ENCODE measurements around the gene FMNL2.

Gene FMNL2

DNA sequence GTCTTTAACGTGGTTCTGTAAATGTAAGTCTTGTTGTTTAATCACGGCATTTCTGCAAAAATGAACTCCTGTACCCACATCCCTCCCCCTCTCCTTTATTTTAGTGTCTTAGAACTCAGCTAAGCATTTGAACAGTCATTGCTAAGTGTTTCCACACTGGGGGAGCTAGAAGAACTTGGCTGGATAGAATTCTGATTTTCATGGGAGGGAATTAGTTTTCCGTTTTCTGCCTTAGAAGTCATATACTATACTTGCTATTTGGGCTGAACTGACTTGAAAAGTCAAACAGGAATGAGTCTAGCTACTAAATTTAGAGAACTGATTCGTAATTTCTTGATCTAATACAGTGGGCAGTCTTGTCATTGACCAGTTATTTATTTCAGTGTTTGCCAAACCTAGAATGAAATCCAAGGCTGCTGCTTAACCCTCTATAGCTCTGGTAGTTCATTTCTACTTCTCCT lies 61.1 kb downstream of the FMNL2 start:
- H3K27me3 Mint-ChIP-seq, result peaks cover 5% of the 10 kb centered on the region
- no peaks in the 10 kb centered on the region for H3K4me1 Mint-ChIP-seq
- H3K36me3 Mint-ChIP-seq, result no peaks in the 10 kb centered on the region
- CTCF ChIA-PET, result no interaction called here
- H3K27ac Mint-ChIP-seq, result no peak overlapping the region
- no peaks in the 10 kb centered on the region for H3K9me3 Mint-ChIP-seq
- no peak overlapping the region for H3K4me3 Mint-ChIP-seq
- no peak for DNase-seq

- Mint-ChIP-seq H3K4me1 (no peaks in the 10 kb centered on the region), H3K9me3 (no peaks in the 10 kb centered on the region), H3K27ac (no peak overlapping the region), H3K27me3 (peaks cover 5% of the 10 kb centered on the region), H3K36me3 (no peaks in the 10 kb centered on the region), H3K4me3 (no peak overlapping the region)
- no peak for DNase-seq
- CTCF ChIA-PET, result no interaction called here
Measured at GRCh38 chr2:152396763-152397162, 61.8 kb downstream of the FMNL2 start.

DNA sequence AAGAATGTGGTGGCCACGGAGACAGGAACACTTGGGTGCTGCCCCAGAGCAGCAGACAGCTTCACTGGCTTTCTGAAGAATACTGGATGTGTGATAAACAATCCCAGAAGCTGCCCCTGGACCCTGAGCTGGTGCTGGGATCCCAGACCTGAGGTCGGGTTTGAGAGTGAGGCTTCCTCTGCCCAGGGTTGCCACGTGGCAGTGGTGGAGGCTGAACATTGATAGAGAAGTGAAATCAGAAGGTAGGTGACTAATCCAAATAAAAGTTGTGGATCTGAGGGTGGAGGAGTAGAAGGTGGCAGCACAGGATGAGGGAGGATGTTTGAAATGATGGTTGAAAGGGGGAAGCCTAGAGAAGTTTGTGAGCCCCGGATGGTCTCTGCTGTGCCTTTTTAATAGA lies 64.0 kb downstream of the FMNL2 start:
- CTCF ChIA-PET, result no interaction called here
- Mint-ChIP-seq H3K9me3 (no peaks in the 10 kb centered on the region), H3K27ac (no peak overlapping the region), H3K27me3 (peaks cover 5% of the 10 kb centered on the region), H3K4me1 (peaks cover 14% of the 10 kb centered on the region), H3K36me3 (no peaks in the 10 kb centered on the region), H3K4me3 (no peak overlapping the region)
- no peak for DNase-seq

- no peak for DNase-seq
- Mint-ChIP-seq H3K27me3 (peaks cover 5% of the 10 kb centered on the region), H3K9me3 (no peaks in the 10 kb centered on the region), H3K27ac (no peak overlapping the region), H3K4me1 (peaks cover 16% of the 10 kb centered on the region), H3K4me3 (no peak overlapping the region), H3K36me3 (no peaks in the 10 kb centered on the region)
- CTCF ChIA-PET, result no interaction called here
Measured at GRCh38 chr2:152400607-152401214, 65.7 kb downstream of the FMNL2 start.

DNA sequence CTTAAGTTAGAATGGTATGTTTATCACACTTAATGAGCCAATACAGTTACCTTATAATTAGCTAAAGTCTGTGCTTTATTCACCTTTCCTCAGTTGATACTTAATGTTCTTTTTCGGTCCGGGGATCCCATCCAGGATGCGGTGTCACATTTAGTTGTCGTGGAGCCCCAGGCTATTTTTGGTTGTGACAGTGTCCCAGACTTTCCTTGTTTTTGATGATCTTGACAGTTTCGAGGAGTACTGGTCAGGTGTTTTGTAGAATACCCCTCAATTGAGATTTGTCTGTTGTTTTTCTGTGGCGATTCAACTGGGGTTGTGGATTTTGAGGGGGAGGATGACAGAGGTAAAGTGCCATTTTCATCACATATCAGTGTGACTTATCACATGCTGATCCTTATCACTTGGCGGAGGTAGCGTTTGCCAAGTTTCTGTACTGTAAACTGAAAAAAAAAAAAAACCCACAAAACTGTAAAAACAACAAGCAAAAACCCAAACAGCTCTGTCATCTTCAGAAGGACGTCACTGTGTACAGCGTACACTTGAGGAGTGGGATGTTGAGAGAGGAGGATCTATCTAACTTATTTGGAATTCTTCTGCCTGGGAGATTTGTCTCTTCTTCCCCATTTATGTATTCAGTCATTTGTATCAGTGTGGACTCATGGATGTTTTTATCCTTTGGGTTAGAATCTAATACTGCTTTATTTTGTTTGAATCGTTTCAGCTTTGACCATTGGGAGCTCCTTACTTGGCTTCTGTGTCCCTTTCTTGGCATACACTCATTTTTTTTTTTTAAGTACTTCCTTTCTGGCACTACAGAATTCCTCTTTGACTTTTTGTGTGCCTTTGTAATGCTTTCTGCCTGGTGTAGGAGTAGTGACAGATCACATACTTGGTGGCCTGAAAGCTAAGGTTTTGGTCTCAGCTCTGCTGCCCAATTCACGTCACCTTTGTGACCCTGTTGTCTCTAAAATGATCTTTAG lies 68.1 kb downstream of the FMNL2 start:
- no peaks in the 10 kb centered on the region for H3K9me3 Mint-ChIP-seq
- CTCF ChIA-PET, result interaction anchor here (0.7 to 0.8 kb wide), 2 partner anchors 192 to 366 kb away, joined by 3 read pairs; no protein-coding TSS in a partner anchor
- H3K4me3 Mint-ChIP-seq, result no peak overlapping the region
- peak overlapping the region; percentile 1 for H3K27ac Mint-ChIP-seq
- H3K4me1 Mint-ChIP-seq, result peaks cover 35% of the 10 kb centered on the region
- DNase-seq, result peak; percentile 24
- H3K36me3 Mint-ChIP-seq, result no peaks in the 10 kb centered on the region
- H3K27me3 Mint-ChIP-seq, result peaks cover 4% of the 10 kb centered on the region

DNA sequence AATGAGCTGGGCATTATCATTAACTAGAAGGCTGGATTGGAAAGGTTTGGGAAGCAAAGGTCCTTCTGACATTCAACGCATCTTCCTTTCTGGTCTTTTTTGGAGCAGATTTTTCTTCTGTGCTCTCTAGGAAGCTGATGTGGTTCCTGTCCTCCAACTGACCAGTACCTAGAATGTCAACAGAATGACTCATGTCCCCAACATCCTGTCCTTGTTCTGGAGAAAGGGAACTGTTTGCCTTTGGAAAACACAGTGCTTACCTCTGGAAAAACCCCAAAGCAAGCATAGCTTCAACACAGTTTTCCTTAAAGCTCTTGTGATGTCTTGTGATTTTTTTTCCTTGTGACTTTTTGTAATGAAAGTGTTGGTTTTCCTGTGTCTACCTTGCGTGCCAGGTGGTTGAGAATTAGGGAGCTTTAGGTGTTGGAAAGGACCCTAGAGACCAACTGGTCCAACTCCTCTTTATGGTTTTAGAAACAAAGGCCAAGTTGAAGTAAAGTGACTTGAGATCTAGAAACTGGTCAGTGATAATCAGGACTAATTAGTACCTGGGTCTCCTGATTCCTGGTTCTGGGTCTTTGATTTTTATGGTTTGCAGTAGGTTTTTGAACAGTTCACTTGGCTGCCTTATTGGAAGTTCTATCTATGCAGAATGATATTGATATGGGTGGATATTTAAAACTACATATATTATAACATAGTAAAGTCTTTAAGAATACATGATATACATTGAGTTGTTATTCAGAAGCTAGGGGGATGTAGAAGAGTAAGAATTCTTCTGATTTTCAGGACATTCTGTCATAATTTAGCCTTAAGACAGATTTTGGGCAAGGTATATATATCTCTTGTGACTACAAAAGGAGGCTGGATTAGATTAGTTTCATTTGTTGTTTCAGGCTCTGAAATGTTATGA lies 70.5 kb downstream of the FMNL2 start:
- H3K36me3 Mint-ChIP-seq, result no peaks in the 10 kb centered on the region
- H3K4me3 Mint-ChIP-seq, result no peak overlapping the region
- CTCF ChIA-PET, result interaction anchor here (1.9 kb wide), 1 partner anchor 10 kb away, joined by 5 read pairs; no protein-coding TSS in a partner anchor
- no peak for DNase-seq
- no peak overlapping the region for H3K27ac Mint-ChIP-seq
- peaks cover 35% of the 10 kb centered on the region for H3K4me1 Mint-ChIP-seq
- H3K9me3 Mint-ChIP-seq, result no peaks in the 10 kb centered on the region
- peaks cover 4% of the 10 kb centered on the region for H3K27me3 Mint-ChIP-seq

DNA sequence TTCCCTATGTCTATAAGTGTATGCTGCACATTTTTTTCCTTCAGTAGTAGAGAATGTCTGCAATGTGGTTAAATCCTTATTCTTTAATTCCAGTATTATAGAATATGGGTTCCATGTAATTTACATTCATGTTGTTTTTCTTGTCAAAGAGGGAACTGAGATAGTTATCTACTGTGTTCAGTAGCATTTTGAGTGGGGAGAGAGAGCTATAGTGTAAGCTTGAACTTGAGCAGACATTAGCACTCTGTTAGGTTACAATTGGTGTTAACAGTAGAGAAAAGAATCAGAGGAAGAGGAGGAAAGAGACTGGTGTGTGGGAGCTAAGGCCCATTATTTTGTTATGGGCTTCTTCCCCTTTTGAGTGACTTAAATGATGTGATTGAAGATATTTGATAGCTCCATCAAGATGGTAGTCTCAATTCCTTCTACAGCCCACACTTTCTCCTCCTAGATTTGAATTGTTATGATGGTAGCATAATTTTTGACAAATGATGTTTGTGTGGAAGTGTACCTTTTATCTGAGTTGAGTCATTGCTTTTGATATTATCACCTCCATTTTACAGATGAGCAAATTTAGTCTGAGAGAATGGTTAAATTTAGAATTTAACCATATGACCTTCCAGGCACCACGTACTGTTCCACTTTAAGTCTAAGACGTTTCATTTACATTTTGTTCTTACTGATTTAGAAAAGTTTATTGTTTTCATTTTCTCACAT lies 71.3 kb downstream of the FMNL2 start:
- Mint-ChIP-seq H3K27me3 (peaks cover 4% of the 10 kb centered on the region), H3K27ac (no peak overlapping the region), H3K9me3 (no peaks in the 10 kb centered on the region), H3K4me1 (peaks cover 35% of the 10 kb centered on the region), H3K36me3 (no peaks in the 10 kb centered on the region), H3K4me3 (no peak overlapping the region)
- no peak for DNase-seq
- CTCF ChIA-PET, result interaction anchor here (1.9 kb wide), 1 partner anchor 9 kb away, joined by 5 read pairs; no protein-coding TSS in a partner anchor

GRCh38 chr2:152406836-152407161 lies 71.8 kb downstream of the FMNL2 start:
- CTCF ChIA-PET, result no interaction called here
- no peaks in the 10 kb centered on the region for H3K36me3 Mint-ChIP-seq
- no peaks in the 10 kb centered on the region for H3K9me3 Mint-ChIP-seq
- H3K4me3 Mint-ChIP-seq, result no peak overlapping the region
- DNase-seq, result no peak
- peaks cover 4% of the 10 kb centered on the region for H3K27me3 Mint-ChIP-seq
- H3K27ac Mint-ChIP-seq, result no peak overlapping the region
- H3K4me1 Mint-ChIP-seq, result peaks cover 35% of the 10 kb centered on the region

GRCh38 chr2:152407204-152407721 lies 72.3 kb downstream of the FMNL2 start:
- CTCF ChIA-PET, result no interaction called here
- H3K27me3 Mint-ChIP-seq, result peaks cover 4% of the 10 kb centered on the region
- no peaks in the 10 kb centered on the region for H3K9me3 Mint-ChIP-seq
- no peaks in the 10 kb centered on the region for H3K36me3 Mint-ChIP-seq
- peak overlapping the region; percentile 48 for H3K4me3 Mint-ChIP-seq
- DNase-seq, result peak; percentile 34
- H3K27ac Mint-ChIP-seq, result no peak overlapping the region
- peaks cover 35% of the 10 kb centered on the region for H3K4me1 Mint-ChIP-seq

DNA sequence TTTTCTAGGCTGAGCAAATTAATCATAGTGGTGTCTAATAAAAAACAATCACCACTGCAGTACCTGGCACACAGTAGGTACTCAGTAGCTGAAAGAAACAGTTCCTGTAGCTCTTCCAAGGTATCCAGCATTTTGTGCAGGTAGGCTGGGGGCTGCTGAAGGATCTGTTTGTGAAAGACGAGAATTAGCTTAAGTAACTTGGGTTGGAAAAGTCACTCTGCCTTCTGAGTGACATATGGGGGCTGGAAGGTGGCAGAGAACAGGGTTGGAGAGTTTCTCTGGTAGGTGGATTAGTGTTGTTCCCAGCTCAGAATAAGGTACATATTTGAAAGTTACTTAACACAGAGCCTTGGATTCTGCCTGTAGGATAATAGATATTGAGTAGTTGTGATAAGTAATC lies 72.8 kb downstream of the FMNL2 start:
- no peaks in the 10 kb centered on the region for H3K9me3 Mint-ChIP-seq
- CTCF ChIA-PET, result interaction anchor here (1.6 kb wide), 1 partner anchor 382 kb away, joined by 3 read pairs; no protein-coding TSS in a partner anchor
- no peak for DNase-seq
- peaks cover 29% of the 10 kb centered on the region for H3K4me1 Mint-ChIP-seq
- H3K4me3 Mint-ChIP-seq, result no peak overlapping the region
- no peaks in the 10 kb centered on the region for H3K36me3 Mint-ChIP-seq
- no peak overlapping the region for H3K27ac Mint-ChIP-seq
- H3K27me3 Mint-ChIP-seq, result peaks cover 4% of the 10 kb centered on the region

- peaks cover 25% of the 10 kb centered on the region for H3K4me1 Mint-ChIP-seq
- H3K9me3 Mint-ChIP-seq, result no peaks in the 10 kb centered on the region
- H3K27ac Mint-ChIP-seq, result no peak overlapping the region
- CTCF ChIA-PET, result interaction anchor here (1.6 kb wide), 1 partner anchor 383 kb away, joined by 3 read pairs; no protein-coding TSS in a partner anchor
- H3K4me3 Mint-ChIP-seq, result no peak overlapping the region
- DNase-seq, result no peak
- H3K27me3 Mint-ChIP-seq, result peaks cover 4% of the 10 kb centered on the region
- no peaks in the 10 kb centered on the region for H3K36me3 Mint-ChIP-seq
Measured at GRCh38 chr2:152408254-152408653, 73.3 kb downstream of the FMNL2 start.

GRCh38 chr2:152409386-152410164 lies 74.6 kb downstream of the FMNL2 start:
- CTCF ChIA-PET, result interaction anchor here (0.6 to 1.6 kb wide), 3 partner anchors 125 to 384 kb away, joined by 3 read pairs; no protein-coding TSS in a partner anchor
- DNase-seq, result no peak
- Mint-ChIP-seq H3K4me1 (peaks cover 19% of the 10 kb centered on the region), H3K4me3 (no peak overlapping the region), H3K27ac (no peak overlapping the region), H3K9me3 (no peaks in the 10 kb centered on the region), H3K36me3 (no peaks in the 10 kb centered on the region), H3K27me3 (peaks cover 4% of the 10 kb centered on the region)

All from activated naive CD4-positive, alpha-beta T cell treated with anti-CD3 and anti-CD28 coated beads, Interleukin-2, amount 10 ng/mL, durations not matched to agents 7 days and 5 days (primary cell).